Astrocyte (in vitro differentiated cells and primary cell): ENCODE data around the gene CCDC80. TPM values are rescaled to one million over a fixed set of nuclear protein-coding genes. Genes with fewer than 3 reads are reported as not detected.

Experiments used
- DNase-seq: peaks from one replicate; pipeline ENCODE4 v3.0.0-alpha.2; 2010; ENCODE audit warnings: low read depth
- FAIRE-seq: peaks from 2 replicates; lab custom pipeline; 2011; peaks lifted over from hg19 to GRCh38; lab: Jason Lieb, UNC
- H2AFZ ChIP-seq: 2 replicates; pipeline ENCODE4 v1.6.0; 2012; ENCODE audit warnings: low read depth, low read length, inconsistent platforms
- H3K27ac ChIP-seq: 2 replicates; pipeline ENCODE4 v1.5.1; 2011; ENCODE audit warnings: low read depth, low read length, inconsistent platforms
- H3K27me3 ChIP-seq: 2 replicates; pipeline ENCODE4 v1.6.0; 2011; ENCODE audit warnings: low read length, inconsistent platforms; ENCODE audit not compliant: insufficient read depth
- H3K36me3 ChIP-seq: 2 replicates; pipeline ENCODE4 v1.5.1; 2011; ENCODE audit warnings: low read length, inconsistent platforms; ENCODE audit not compliant: insufficient read depth
- H3K4me1 ChIP-seq: 2 replicates; pipeline ENCODE4 v1.5.1; 2011; ENCODE audit warnings: low read length, inconsistent platforms; ENCODE audit not compliant: insufficient read depth
- H3K4me2 ChIP-seq: 2 replicates; pipeline ENCODE4 v1.6.0; 2012; ENCODE audit warnings: low read length, inconsistent platforms
- H3K4me3 ChIP-seq: 2 replicates; pipeline ENCODE4 v1.5.1; 2011; ENCODE audit warnings: low read depth, mild to moderate bottlenecking, low read length, inconsistent platforms; ENCODE audit not compliant: insufficient read depth
- H3K79me2 ChIP-seq: 2 replicates; pipeline ENCODE4 v1.6.0; 2012; ENCODE audit warnings: mild to moderate bottlenecking, low read length, inconsistent platforms; ENCODE audit not compliant: insufficient read depth
- H3K9ac ChIP-seq: 2 replicates; pipeline ENCODE4 v1.6.0; 2012; ENCODE audit warnings: mild to moderate bottlenecking, low read length, inconsistent platforms
- H3K9me3 ChIP-seq: 2 replicates; pipeline ENCODE4 v1.5.1; 2012; ENCODE audit warnings: low read depth, mild to moderate bottlenecking, low read length, inconsistent platforms; ENCODE audit not compliant: insufficient read depth
- H4K20me1 ChIP-seq: 2 replicates; pipeline ENCODE4 v1.6.0; 2012; ENCODE audit warnings: low read length, inconsistent platforms; ENCODE audit not compliant: insufficient read depth
- H3K27ac Mint-ChIP-seq: one replicate; pipeline ENCODE4 v1.8.0; 2021; ENCODE audit warnings: mild to moderate bottlenecking, mixed read lengths; ENCODE audit not compliant: unreplicated experiment
- H3K27me3 Mint-ChIP-seq: one replicate; pipeline ENCODE4 v1.8.0; 2021; ENCODE audit warnings: low read depth, mixed read lengths; ENCODE audit not compliant: unreplicated experiment
- H3K36me3 Mint-ChIP-seq: one replicate; pipeline ENCODE4 v1.8.0; 2021; ENCODE audit warnings: low read depth, mixed read lengths; ENCODE audit not compliant: unreplicated experiment
- H3K4me1 Mint-ChIP-seq: one replicate; pipeline ENCODE4 v1.8.0; 2021; ENCODE audit warnings: low read depth, mixed read lengths; ENCODE audit not compliant: unreplicated experiment
- H3K4me3 Mint-ChIP-seq: one replicate; pipeline ENCODE4 v1.8.0; 2021; ENCODE audit warnings: mild to moderate bottlenecking, moderate library complexity, mixed read lengths; ENCODE audit not compliant: unreplicated experiment
- H3K9me3 Mint-ChIP-seq: one replicate; pipeline ENCODE4 v1.8.0; 2021; ENCODE audit warnings: mild to moderate bottlenecking, mixed read lengths; ENCODE audit not compliant: unreplicated experiment
- EZH2 ChIP-seq: IDR thresholded peaks from 2 replicates; pipeline ENCODE4 v1.6.1; 2012; ENCODE audit warnings: mild to moderate bottlenecking, low read length, inconsistent platforms; ENCODE audit not compliant: insufficient read depth
- total RNA-seq: library from RNA; stranded (reverse); gene quantifications from 2 replicates; pipeline ENCODE4 v1.2.1, GENCODE V29; 2021
- TF ChIP-seq, protein P1 (sequence below): IDR thresholded peaks from 2 replicates; pipeline ENCODE4 v1.5.1; 2011; ENCODE audit warnings: low read depth, mild to moderate bottlenecking, inconsistent platforms, low read length, moderate library complexity; ENCODE audit not compliant: insufficient read depth

The CCDC80 gene
- total RNA-seq, 1 donor from 2014 or later, result 272 TPM

DNA sequence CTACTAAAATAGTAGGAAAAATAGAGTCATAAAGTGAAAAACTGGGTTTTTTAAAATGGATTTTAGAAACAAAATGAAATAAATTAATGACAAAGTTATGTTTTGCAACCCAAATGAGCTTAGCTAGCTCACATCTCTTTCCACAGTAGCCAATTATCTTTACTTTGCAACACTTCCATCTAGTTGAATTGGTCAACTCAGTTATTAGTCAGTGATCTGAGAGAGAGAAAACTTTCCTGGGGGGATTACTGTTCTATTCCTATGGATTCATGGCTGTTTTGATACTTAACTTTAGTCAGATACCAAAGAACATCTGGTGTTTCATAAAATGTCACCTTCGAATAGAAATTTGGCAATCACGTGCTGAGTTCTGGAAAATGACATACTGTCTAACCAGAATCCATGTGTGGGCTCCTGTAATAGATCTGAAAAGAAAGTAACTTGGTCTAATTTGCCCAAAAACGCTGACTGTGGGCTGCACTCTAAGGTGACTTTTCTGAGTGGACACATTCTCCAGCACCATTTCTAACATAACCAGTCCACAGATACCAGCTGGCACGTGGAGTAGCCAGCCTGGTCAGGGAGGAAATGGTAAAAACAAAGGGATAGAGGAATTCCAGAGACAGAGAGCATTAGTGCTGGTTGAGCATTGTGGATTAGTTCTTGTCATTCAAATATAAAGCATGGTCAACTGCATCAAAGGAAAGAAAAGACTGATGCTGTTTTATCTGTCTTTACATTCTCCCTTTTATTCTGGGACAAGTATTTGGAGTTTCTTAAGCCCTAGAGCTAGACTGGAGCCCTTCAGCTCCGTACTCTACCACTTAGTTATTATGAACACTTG lies 45.2 kb upstream of the CCDC80 start:
- H3K9me3 Mint-ChIP-seq, result peaks cover 1% of the 10 kb centered on the region
- peaks cover 48% of the 10 kb centered on the region for H3K4me1 ChIP-seq
- H3K27ac Mint-ChIP-seq, result peak overlapping the region; percentile 55
- no peaks in the 10 kb centered on the region for H3K36me3 ChIP-seq
- H4K20me1 ChIP-seq, result no peaks in the 10 kb centered on the region
- FAIRE-seq (peak; percentile 13), DNase-seq (no peak)
- H3K9me3 ChIP-seq, result no peaks in the 10 kb centered on the region
- H3K79me2 ChIP-seq, result no peaks in the 10 kb centered on the region
- H3K4me1 Mint-ChIP-seq, result peaks cover 51% of the 10 kb centered on the region
- TF ChIP-seq, protein P1, sequence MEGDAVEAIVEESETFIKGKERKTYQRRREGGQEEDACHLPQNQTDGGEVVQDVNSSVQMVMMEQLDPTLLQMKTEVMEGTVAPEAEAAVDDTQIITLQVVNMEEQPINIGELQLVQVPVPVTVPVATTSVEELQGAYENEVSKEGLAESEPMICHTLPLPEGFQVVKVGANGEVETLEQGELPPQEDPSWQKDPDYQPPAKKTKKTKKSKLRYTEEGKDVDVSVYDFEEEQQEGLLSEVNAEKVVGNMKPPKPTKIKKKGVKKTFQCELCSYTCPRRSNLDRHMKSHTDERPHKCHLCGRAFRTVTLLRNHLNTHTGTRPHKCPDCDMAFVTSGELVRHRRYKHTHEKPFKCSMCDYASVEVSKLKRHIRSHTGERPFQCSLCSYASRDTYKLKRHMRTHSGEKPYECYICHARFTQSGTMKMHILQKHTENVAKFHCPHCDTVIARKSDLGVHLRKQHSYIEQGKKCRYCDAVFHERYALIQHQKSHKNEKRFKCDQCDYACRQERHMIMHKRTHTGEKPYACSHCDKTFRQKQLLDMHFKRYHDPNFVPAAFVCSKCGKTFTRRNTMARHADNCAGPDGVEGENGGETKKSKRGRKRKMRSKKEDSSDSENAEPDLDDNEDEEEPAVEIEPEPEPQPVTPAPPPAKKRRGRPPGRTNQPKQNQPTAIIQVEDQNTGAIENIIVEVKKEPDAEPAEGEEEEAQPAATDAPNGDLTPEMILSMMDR, result no peak
- no peaks in the 10 kb centered on the region for H3K27me3 ChIP-seq
- H3K36me3 Mint-ChIP-seq, result no peaks in the 10 kb centered on the region
- H3K4me3 ChIP-seq, result no peak overlapping the region
- no peak overlapping the region for H3K9ac ChIP-seq
- no peaks in the 10 kb centered on the region for H3K27me3 Mint-ChIP-seq
- H3K4me2 ChIP-seq, result no peak overlapping the region
- H2AFZ ChIP-seq, result no peak overlapping the region
- peak overlapping the region; percentile 50 for H3K27ac ChIP-seq
- H3K4me3 Mint-ChIP-seq, result no peak overlapping the region

DNA sequence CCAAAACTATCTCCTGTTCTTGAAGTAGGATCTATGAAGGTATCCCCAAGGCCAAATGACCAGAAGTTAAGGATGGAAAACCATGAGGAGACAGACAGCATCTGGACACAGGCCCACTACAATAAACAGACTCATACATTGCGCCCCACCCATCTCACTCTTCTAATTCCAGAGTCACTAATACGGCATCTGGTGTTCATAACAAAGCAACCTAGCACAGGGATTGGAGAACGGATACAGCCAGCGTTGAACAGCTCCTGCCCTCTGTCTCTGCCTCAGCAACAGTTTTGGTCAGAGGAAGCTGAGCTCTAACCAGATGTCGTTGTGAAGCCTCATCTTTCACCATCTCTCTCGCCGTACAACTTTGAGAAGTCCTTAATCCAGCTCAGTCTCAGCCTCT lies 44.5 kb upstream of the CCDC80 start:
- Histone ChIP-seq H3K36me3 (no peaks in the 10 kb centered on the region), H3K4me2 (peak overlapping the region; percentile 36), H3K9me3 (no peaks in the 10 kb centered on the region), H3K27ac (peak overlapping the region; percentile 50), H4K20me1 (no peaks in the 10 kb centered on the region), H3K79me2 (no peaks in the 10 kb centered on the region), H3K4me3 (no peak overlapping the region), H3K27me3 (no peaks in the 10 kb centered on the region), H2AFZ (no peak overlapping the region), H3K4me1 (peaks cover 48% of the 10 kb centered on the region), H3K9ac (peak overlapping the region; percentile 44)
- Mint-ChIP-seq H3K4me1 (peaks cover 51% of the 10 kb centered on the region), H3K9me3 (no peaks in the 10 kb centered on the region), H3K36me3 (no peaks in the 10 kb centered on the region), H3K27me3 (no peaks in the 10 kb centered on the region), H3K27ac (peak overlapping the region; percentile 45), H3K4me3 (no peak overlapping the region)
- TF ChIP-seq EZH2, result no peak
- TF ChIP-seq, protein P1, result no peak
- DNase-seq (peak; percentile 87), FAIRE-seq (peak; percentile 96)

DNA sequence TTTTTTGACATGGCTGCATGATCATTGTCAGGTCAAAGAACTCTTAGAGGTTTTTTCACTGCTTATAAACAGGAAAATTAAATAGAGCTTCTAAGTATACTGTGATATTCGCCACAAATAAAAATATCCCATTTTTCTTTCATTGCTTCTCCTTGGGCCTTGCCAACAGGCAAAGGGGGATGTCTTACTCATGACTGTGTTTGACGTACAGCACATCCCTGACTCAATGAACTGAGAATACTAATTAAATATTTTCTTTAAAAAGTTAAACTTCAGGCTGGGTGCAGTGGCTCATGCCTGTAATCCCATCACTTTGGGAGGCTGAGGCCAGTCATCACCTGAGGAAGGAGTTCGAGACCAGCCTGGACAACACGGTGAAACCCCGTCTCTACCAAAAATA lies 41.4 kb upstream of the CCDC80 start:
- no peaks in the 10 kb centered on the region for H3K9me3 ChIP-seq
- H3K4me2 ChIP-seq, result peak overlapping the region; percentile 48
- no peaks in the 10 kb centered on the region for H3K27me3 Mint-ChIP-seq
- no peak overlapping the region for H3K4me3 ChIP-seq
- no peaks in the 10 kb centered on the region for H3K27me3 ChIP-seq
- peak overlapping the region; percentile 91 for H3K27ac Mint-ChIP-seq
- H3K4me1 Mint-ChIP-seq, result peaks cover 40% of the 10 kb centered on the region
- H3K79me2 ChIP-seq, result no peaks in the 10 kb centered on the region
- no peaks in the 10 kb centered on the region for H3K36me3 ChIP-seq
- DNase-seq (peak; percentile 56), FAIRE-seq (no peak)
- H3K9me3 Mint-ChIP-seq, result no peaks in the 10 kb centered on the region
- no peak overlapping the region for H3K4me3 Mint-ChIP-seq
- no peaks in the 10 kb centered on the region for H3K36me3 Mint-ChIP-seq
- peak overlapping the region; percentile 52 for H3K9ac ChIP-seq
- no peak for TF ChIP-seq EZH2
- TF ChIP-seq, protein P1, result no peak
- H2AFZ ChIP-seq, result no peak overlapping the region
- H3K27ac ChIP-seq, result peak overlapping the region; percentile 77
- H3K4me1 ChIP-seq, result peaks cover 27% of the 10 kb centered on the region
- no peaks in the 10 kb centered on the region for H4K20me1 ChIP-seq
